Mucosa of gallbladder (tissue), 1 donor: Measurements from ENCODE around the gene NHP2. TPM values are rescaled to one million over a fixed set of nuclear protein-coding genes. Genes with fewer than 3 reads are reported as not detected.

ENCODE experiments used
- DNase-seq: peaks from one replicate; pipeline ENCODE4 v3.0.0-alpha.2; 2020; ENCODE audit warnings: low spot score
- total RNA-seq: library from RNA; stranded (reverse); gene quantifications from one replicate; pipeline ENCODE4 v1.2.1, GENCODE V29; 2021
- donor health status: DM: no; HTN: no; CAD: no.

Gene NHP2
- total RNA-seq, 1 donor from 2014 or later: 69.4 TPM

- no peak for DNase-seq
Observed at GRCh38 chr5:178114325-178115135, 39.2 kb downstream of the NHP2 start.

DNA sequence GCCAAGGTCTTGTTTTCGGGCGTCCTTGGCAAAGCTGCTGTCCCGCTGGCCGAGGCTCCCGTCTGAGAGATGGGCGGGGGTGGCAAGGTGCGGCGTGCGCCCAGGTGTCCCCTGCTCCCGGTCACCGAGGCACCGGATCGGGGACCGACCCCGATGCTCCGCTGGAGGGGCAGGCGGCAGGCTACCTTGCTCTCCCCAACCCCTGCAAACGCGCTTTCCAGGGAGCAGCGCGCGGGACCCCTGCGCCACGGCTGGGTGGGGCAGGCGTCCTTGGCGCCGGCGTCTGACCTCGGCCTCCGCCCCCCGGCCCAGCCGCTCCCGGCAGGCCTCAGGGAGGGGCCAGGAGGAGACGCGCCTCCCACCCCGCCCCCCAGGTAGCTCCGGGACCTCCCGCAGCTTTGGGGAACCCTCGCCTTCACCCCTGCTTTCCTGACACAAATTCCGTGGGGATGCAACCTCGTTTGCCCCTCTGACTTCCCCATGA lies 39.8 kb downstream of the NHP2 start:
- no peak for DNase-seq

- DNase-seq: no peak
Observed at GRCh38 chr5:178113141-178113787, 40.4 kb downstream of the NHP2 start, which contains the start of gene N4BP3. TSS of gene N4BP3 (plus strand) at chr5:178113532. CDS start at chr5:178119584, 6,052 bp downstream.

GRCh38 chr5:178112545-178112944 lies 41.1 kb downstream of the NHP2 start:
- no peak for DNase-seq

- DNase-seq: no peak
Observed at GRCh38 chr5:178111925-178112324, 41.8 kb downstream of the NHP2 start.

GRCh38 chr5:178110511-178110910 lies 43.2 kb downstream of the NHP2 start:
- no peak for DNase-seq

- no peak for DNase-seq
Observed at GRCh38 chr5:178108966-178109365, 44.7 kb downstream of the NHP2 start.

DNA sequence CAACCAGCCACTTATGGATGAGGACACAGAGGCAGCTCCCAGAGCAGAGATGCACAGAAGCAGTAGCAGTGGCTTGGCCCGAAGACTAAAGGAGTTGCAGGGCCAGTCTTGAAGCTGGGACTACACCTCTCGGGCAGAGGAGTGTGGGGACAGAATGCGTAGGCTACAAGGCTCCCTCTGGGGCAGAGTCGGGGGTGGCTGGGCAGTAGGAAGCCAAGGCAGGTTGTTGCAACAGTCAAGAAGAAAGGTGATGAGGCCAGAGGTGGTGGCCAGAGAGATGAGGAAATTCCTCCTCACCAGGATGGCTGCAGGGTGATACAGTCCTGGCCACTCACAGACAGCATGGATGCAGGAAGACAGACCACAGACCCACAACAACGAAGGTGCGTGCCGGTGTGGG lies 45.2 kb downstream of the NHP2 start:
- no peak for DNase-seq

- no peak for DNase-seq
Observed at GRCh38 chr5:178107756-178108310, 45.9 kb downstream of the NHP2 start.

GRCh38 chr5:178106556-178107239 lies 47.0 kb downstream of the NHP2 start:
- no peak for DNase-seq

- no peak for DNase-seq
Observed at GRCh38 chr5:178106086-178106485, 47.6 kb downstream of the NHP2 start.

DNA sequence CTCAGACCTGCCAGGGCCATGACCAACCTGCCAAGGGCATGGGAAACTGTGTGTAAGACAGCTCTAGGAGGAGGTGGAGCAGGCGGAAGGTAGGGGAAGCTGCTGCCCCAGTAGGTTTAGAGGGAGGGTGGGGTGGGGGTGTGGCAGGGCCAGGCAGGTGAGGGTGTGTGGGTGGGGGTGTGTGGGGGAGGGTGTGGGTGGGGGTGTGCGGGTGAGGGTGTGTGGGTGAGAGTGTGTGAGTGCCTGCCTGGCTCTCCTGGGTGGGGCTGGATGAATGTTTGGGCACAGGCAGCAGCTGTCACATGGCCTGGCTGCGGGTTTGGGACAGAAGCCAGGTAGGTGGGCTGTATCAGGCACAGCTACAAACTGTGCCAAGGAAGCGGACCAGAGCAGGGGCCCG lies 49.2 kb downstream of the NHP2 start:
- DNase-seq: no peak

DNA sequence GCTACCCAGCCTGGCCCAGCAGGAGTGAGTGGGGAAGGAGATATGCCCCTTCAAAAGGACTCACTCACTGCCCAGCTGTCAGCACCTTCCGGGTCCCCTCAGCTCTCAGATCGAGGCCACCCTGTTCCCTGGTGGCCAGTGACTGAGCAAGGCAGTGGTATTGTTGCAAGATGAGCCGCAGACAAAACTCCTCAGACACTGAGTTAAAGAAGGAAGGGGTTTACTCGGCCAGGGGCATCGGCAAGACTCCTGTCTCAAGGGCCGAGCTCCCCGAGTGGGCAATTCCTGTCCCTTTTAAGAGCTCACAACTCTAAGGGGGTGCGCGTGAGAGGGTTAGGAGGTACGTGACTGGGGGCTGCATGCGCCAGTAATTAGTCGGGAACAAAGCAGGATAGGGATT lies 50.1 kb downstream of the NHP2 start:
- no peak for DNase-seq

Other genes starting within 250 kb of the NHP2 start
- not detected for gene PROP1, start 157.6 kb downstream of the NHP2 start, total RNA-seq
- 1.2 TPM for gene N4BP3, start 40.4 kb downstream of the NHP2 start, total RNA-seq
- 43.7 TPM for gene RMND5B, start 22.9 kb downstream of the NHP2 start, total RNA-seq
- gene GMCL2, start 33.5 kb upstream of the NHP2 start, total RNA-seq: not detected
- 110 TPM for gene HNRNPAB, start 50.6 kb upstream of the NHP2 start, total RNA-seq
- gene PHYKPL, start 78.9 kb upstream of the NHP2 start, total RNA-seq: 95.4 TPM